ENCODE measurements around the gene RAD51B. TPM values are rescaled to one million over a fixed set of nuclear protein-coding genes. Genes with fewer than 3 reads are reported as not detected.
"Not testable (repeated sequence)": the region's sequence is repeated elsewhere in the genome, so short reads cannot be mapped to it uniquely, and the experiment has no call there.

Gene RAD51B
- total RNA-seq, 1 donor from 2014 or later: 38.6 TPM

GRCh38 chr14:68255693-68256178, 436.2 kb downstream of the RAD51B start:
- Histone ChIP-seq H3K36me3 (ENCODE audit: control insufficient read depth in 3 of 3, insufficient read depth in 3 of 3, low read length in 3 of 3) (no peaks in the 10 kb centered on the region), H3K27me3 (ENCODE audit: control insufficient read depth in 3 of 3, insufficient read depth in 3 of 3, low read length in 3 of 3) (no peaks in the 10 kb centered on the region), H3K9ac (ENCODE audit: low read depth in 1 of 3, low read length in 3 of 3) (no peak overlapping the region), H3K4me1 (ENCODE audit: control insufficient read depth in 3 of 3, insufficient read depth in 3 of 3, low read length in 3 of 3) (peaks cover 2 to 9% (median 5%) of the 10 kb centered on the region in 3 donors), H3K27ac (ENCODE audit: low read depth, low read length) (no peak overlapping the region), H3K9me3 (ENCODE audit: control insufficient read depth in 3 of 3, low read length in 3 of 3) (no peaks in the 10 kb centered on the region), H3K4me3 (ENCODE audit: low read length in 3 of 3) (no peak overlapping the region)

- no peaks in the 10 kb centered on the region for H3K36me3 ChIP-seq (ENCODE audit: control insufficient read depth in 3 of 3, insufficient read depth in 3 of 3, low read length in 3 of 3)
- no peaks in the 10 kb centered on the region for H3K27me3 ChIP-seq (ENCODE audit: control insufficient read depth in 3 of 3, insufficient read depth in 3 of 3, low read length in 3 of 3)
- no peaks in the 10 kb centered on the region for H3K4me1 ChIP-seq (ENCODE audit: control insufficient read depth in 3 of 3, insufficient read depth in 3 of 3, low read length in 3 of 3)
- no peak overlapping the region for H3K9ac ChIP-seq (ENCODE audit: low read depth in 1 of 3, low read length in 3 of 3)
- H3K9me3 ChIP-seq (ENCODE audit: control insufficient read depth in 3 of 3, low read length in 3 of 3): no peaks in the 10 kb centered on the region
- H3K4me3 ChIP-seq (ENCODE audit: low read length in 3 of 3): no peak overlapping the region
- no peak overlapping the region for H3K27ac ChIP-seq (ENCODE audit: low read depth, low read length)
Observed at GRCh38 chr14:68257969-68258368, 438.4 kb downstream of the RAD51B start.

- not testable (repeated sequence) for H3K4me3 ChIP-seq (ENCODE audit: low read length in 3 of 3); H3K9me3 ChIP-seq (ENCODE audit: control insufficient read depth in 3 of 3, low read length in 3 of 3); H3K36me3 ChIP-seq (ENCODE audit: control insufficient read depth in 3 of 3, insufficient read depth in 3 of 3, low read length in 3 of 3); H3K27me3 ChIP-seq (ENCODE audit: control insufficient read depth in 3 of 3, insufficient read depth in 3 of 3, low read length in 3 of 3); H3K4me1 ChIP-seq (ENCODE audit: control insufficient read depth in 3 of 3, insufficient read depth in 3 of 3, low read length in 3 of 3); H3K9ac ChIP-seq (ENCODE audit: low read depth in 1 of 3, low read length in 3 of 3); H3K27ac ChIP-seq (ENCODE audit: low read depth, low read length)
Observed at GRCh38 chr14:68258995-68259394, 439.4 kb downstream of the RAD51B start.

- no peaks in the 10 kb centered on the region for H3K36me3 ChIP-seq (ENCODE audit: control insufficient read depth in 3 of 3, insufficient read depth in 3 of 3, low read length in 3 of 3)
- no peaks in the 10 kb centered on the region for H3K4me1 ChIP-seq (ENCODE audit: control insufficient read depth in 3 of 3, insufficient read depth in 3 of 3, low read length in 3 of 3)
- H3K9me3 ChIP-seq (ENCODE audit: control insufficient read depth in 3 of 3, low read length in 3 of 3): no peaks in the 10 kb centered on the region
- H3K27ac ChIP-seq (ENCODE audit: low read depth, low read length): no peak overlapping the region
- H3K9ac ChIP-seq (ENCODE audit: low read depth in 1 of 3, low read length in 3 of 3): no peak overlapping the region
- no peak overlapping the region for H3K4me3 ChIP-seq (ENCODE audit: low read length in 3 of 3)
- H3K27me3 ChIP-seq (ENCODE audit: control insufficient read depth in 3 of 3, insufficient read depth in 3 of 3, low read length in 3 of 3): no peaks in the 10 kb centered on the region
Observed at GRCh38 chr14:68260121-68260520, 440.5 kb downstream of the RAD51B start.

GRCh38 chr14:68261092-68261842, 441.7 kb downstream of the RAD51B start:
- H3K27ac ChIP-seq (ENCODE audit: low read depth, low read length): no peak overlapping the region
- no peaks in the 10 kb centered on the region for H3K9me3 ChIP-seq (ENCODE audit: control insufficient read depth in 3 of 3, low read length in 3 of 3)
- no peaks in the 10 kb centered on the region for H3K27me3 ChIP-seq (ENCODE audit: control insufficient read depth in 3 of 3, insufficient read depth in 3 of 3, low read length in 3 of 3)
- H3K36me3 ChIP-seq (ENCODE audit: control insufficient read depth in 3 of 3, insufficient read depth in 3 of 3, low read length in 3 of 3): no peaks in the 10 kb centered on the region
- no peak overlapping the region for H3K4me3 ChIP-seq (ENCODE audit: low read length in 3 of 3)
- H3K4me1 ChIP-seq (ENCODE audit: control insufficient read depth in 3 of 3, insufficient read depth in 3 of 3, low read length in 3 of 3): no peaks in the 10 kb centered on the region
- no peak overlapping the region for H3K9ac ChIP-seq (ENCODE audit: low read depth in 1 of 3, low read length in 3 of 3)

GRCh38 chr14:68262567-68262966, 443.0 kb downstream of the RAD51B start:
- Histone ChIP-seq H3K9ac (ENCODE audit: low read depth in 1 of 3, low read length in 3 of 3) (no peak overlapping the region), H3K9me3 (ENCODE audit: control insufficient read depth in 3 of 3, low read length in 3 of 3) (no peaks in the 10 kb centered on the region), H3K27me3 (ENCODE audit: control insufficient read depth in 3 of 3, insufficient read depth in 3 of 3, low read length in 3 of 3) (no peaks in the 10 kb centered on the region), H3K36me3 (ENCODE audit: control insufficient read depth in 3 of 3, insufficient read depth in 3 of 3, low read length in 3 of 3) (no peaks in the 10 kb centered on the region), H3K4me3 (ENCODE audit: low read length in 3 of 3) (no peak overlapping the region), H3K4me1 (ENCODE audit: control insufficient read depth in 3 of 3, insufficient read depth in 3 of 3, low read length in 3 of 3) (no peaks in the 10 kb centered on the region), H3K27ac (ENCODE audit: low read depth, low read length) (no peak overlapping the region)

- no peak overlapping the region for H3K9ac ChIP-seq (ENCODE audit: low read depth in 1 of 3, low read length in 3 of 3)
- no peaks in the 10 kb centered on the region for H3K36me3 ChIP-seq (ENCODE audit: control insufficient read depth in 3 of 3, insufficient read depth in 3 of 3, low read length in 3 of 3)
- peaks cover 0 to 2% (median 0%) of the 10 kb centered on the region in 3 donors for H3K4me1 ChIP-seq (ENCODE audit: control insufficient read depth in 3 of 3, insufficient read depth in 3 of 3, low read length in 3 of 3)
- H3K27me3 ChIP-seq (ENCODE audit: control insufficient read depth in 3 of 3, insufficient read depth in 3 of 3, low read length in 3 of 3): no peaks in the 10 kb centered on the region
- H3K27ac ChIP-seq (ENCODE audit: low read depth, low read length): no peak overlapping the region
- no peak overlapping the region for H3K4me3 ChIP-seq (ENCODE audit: low read length in 3 of 3)
- no peaks in the 10 kb centered on the region for H3K9me3 ChIP-seq (ENCODE audit: control insufficient read depth in 3 of 3, low read length in 3 of 3)
Observed at GRCh38 chr14:68263563-68264259, 444.1 kb downstream of the RAD51B start.

GRCh38 chr14:68264260-68264569, 444.6 kb downstream of the RAD51B start:
- H3K9ac ChIP-seq (ENCODE audit: low read depth in 1 of 3, low read length in 3 of 3): no peak overlapping the region
- H3K36me3 ChIP-seq (ENCODE audit: control insufficient read depth in 3 of 3, insufficient read depth in 3 of 3, low read length in 3 of 3): no peaks in the 10 kb centered on the region
- peaks cover 2% of the 10 kb centered on the region in 3 donors for H3K4me1 ChIP-seq (ENCODE audit: control insufficient read depth in 3 of 3, insufficient read depth in 3 of 3, low read length in 3 of 3)
- no peaks in the 10 kb centered on the region for H3K9me3 ChIP-seq (ENCODE audit: control insufficient read depth in 3 of 3, low read length in 3 of 3)
- no peak overlapping the region for H3K4me3 ChIP-seq (ENCODE audit: low read length in 3 of 3)
- no peaks in the 10 kb centered on the region for H3K27me3 ChIP-seq (ENCODE audit: control insufficient read depth in 3 of 3, insufficient read depth in 3 of 3, low read length in 3 of 3)
- no peak overlapping the region for H3K27ac ChIP-seq (ENCODE audit: low read depth, low read length)

- Histone ChIP-seq H3K4me1 (ENCODE audit: control insufficient read depth in 3 of 3, insufficient read depth in 3 of 3, low read length in 3 of 3) (peaks cover 2 to 15% (median 12%) of the 10 kb centered on the region in 3 donors), H3K27ac (ENCODE audit: low read depth, low read length) (peak overlapping the region; percentile 51), H3K9me3 (ENCODE audit: control insufficient read depth in 3 of 3, low read length in 3 of 3) (no peaks in the 10 kb centered on the region), H3K4me3 (ENCODE audit: low read length in 3 of 3) (no peak overlapping the region), H3K27me3 (ENCODE audit: control insufficient read depth in 3 of 3, insufficient read depth in 3 of 3, low read length in 3 of 3) (no peaks in the 10 kb centered on the region), H3K36me3 (ENCODE audit: control insufficient read depth in 3 of 3, insufficient read depth in 3 of 3, low read length in 3 of 3) (no peaks in the 10 kb centered on the region), H3K9ac (ENCODE audit: low read depth in 1 of 3, low read length in 3 of 3) (no peak overlapping the region)
Observed at GRCh38 chr14:68266998-68267397, 447.4 kb downstream of the RAD51B start.

- no peak overlapping the region for H3K4me3 ChIP-seq (ENCODE audit: low read length in 3 of 3)
- peak overlapping the region; percentile 51 for H3K27ac ChIP-seq (ENCODE audit: low read depth, low read length)
- no peaks in the 10 kb centered on the region for H3K9me3 ChIP-seq (ENCODE audit: control insufficient read depth in 3 of 3, low read length in 3 of 3)
- H3K9ac ChIP-seq (ENCODE audit: low read depth in 1 of 3, low read length in 3 of 3): no peak overlapping the region
- no peaks in the 10 kb centered on the region for H3K36me3 ChIP-seq (ENCODE audit: control insufficient read depth in 3 of 3, insufficient read depth in 3 of 3, low read length in 3 of 3)
- H3K4me1 ChIP-seq (ENCODE audit: control insufficient read depth in 3 of 3, insufficient read depth in 3 of 3, low read length in 3 of 3): peaks cover 2 to 15% (median 12%) of the 10 kb centered on the region in 3 donors
- H3K27me3 ChIP-seq (ENCODE audit: control insufficient read depth in 3 of 3, insufficient read depth in 3 of 3, low read length in 3 of 3): no peaks in the 10 kb centered on the region
Observed at GRCh38 chr14:68268197-68268596, 448.6 kb downstream of the RAD51B start.
